Inflammatory macrophage treated with lipopolysaccharide for 4 hours (primary cell): ENCODE results near the gene APOLD1.
"Not testable (repeated sequence)": the region's sequence is repeated elsewhere in the genome, so short reads cannot be mapped to it uniquely, and the experiment has no call there.

Source experiments
- DNase-seq: peaks from one replicate; pipeline ENCODE4 v3.0.0-alpha.2; 2020

APOLD1 gene

GRCh38 chr12:12810553-12811021 lies 25.1 kb downstream of the APOLD1 start:
- DNase-seq = no peak

DNA sequence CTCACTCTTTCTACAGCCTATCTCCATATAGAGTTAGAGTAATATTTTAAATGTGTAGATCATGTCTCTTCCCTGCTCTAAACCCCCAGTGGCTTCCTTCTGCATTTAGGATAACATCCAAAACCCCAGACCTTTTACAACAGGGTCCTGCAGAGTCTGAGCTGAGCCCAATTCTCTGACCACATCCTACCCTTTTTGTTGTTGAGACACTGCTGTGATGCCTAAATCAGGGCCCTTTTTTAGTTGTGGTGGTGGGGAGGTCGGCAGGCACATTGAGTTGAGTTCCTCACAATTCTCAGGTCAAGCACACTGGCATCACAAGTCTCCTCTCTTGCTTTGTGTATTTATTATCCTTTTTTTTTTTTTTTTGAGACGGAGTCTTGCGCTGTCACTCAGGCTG lies 25.9 kb downstream of the APOLD1 start:
- no peak for DNase-seq

DNA sequence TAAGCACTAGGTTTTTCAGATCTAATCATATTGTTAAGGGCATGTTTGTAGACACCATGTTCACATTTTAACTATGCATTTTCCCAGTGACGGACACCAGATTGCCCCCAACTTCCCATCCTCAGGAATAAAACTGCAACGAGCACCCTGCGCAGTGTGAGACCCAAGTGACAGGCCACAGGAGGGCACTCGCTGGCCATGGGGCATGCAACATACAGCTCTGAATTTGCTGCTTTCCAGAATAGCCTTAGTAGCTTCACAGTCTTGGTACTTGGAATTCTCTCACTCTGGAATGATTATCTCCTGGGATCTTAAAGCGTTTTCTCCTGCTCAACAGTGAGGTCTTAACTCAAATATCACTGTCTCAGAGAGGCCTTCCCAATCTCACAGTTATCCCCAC lies 26.7 kb downstream of the APOLD1 start:
- DNase-seq = no peak

DNA sequence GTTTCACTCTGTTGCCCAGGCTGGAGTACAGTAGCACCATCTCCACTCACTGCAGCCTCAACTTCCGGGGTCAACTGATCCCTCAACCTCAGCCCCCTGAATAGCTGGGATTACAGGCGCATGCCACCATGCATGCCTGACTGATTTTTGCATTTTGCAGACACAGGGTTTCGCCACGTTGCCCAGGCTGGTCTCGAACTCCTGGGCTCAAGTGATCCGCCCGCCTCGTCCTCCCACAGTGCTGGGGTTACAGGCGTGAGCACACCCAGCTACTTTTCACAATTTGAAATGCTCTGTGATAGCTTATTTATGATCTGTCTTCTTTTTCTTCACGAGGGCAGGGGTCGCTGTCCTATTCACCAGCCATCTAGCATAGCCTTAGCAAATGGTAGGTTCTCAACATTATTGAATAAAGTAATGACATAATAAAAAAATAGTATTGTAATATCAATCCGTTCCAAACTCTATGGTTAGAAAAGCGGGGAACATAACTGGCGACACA lies 27.2 kb downstream of the APOLD1 start:
- DNase-seq = no peak

- peak; percentile 94 for DNase-seq
Observed at GRCh38 chr12:12813120-12814101, 28.0 kb downstream of the APOLD1 start, which contains the start of gene DDX47. DDX47 (plus strand) TSS chr12:12813346; CDS start chr12:12813368, 22 bp downstream.

- DNase-seq = peak; percentile 94
Observed at GRCh38 chr12:12817616-12818015, 32.2 kb downstream of the APOLD1 start.

GRCh38 chr12:12818701-12819100 lies 33.2 kb downstream of the APOLD1 start:
- DNase-seq = peak; percentile 48

GRCh38 chr12:12819221-12819620 lies 33.8 kb downstream of the APOLD1 start:
- DNase-seq = no peak

GRCh38 chr12:12819752-12820311 lies 34.4 kb downstream of the APOLD1 start:
- DNase-seq = no peak

GRCh38 chr12:12820376-12820775 lies 34.9 kb downstream of the APOLD1 start:
- not testable (repeated sequence) for DNase-seq

GRCh38 chr12:12821975-12822374 lies 36.5 kb downstream of the APOLD1 start:
- peak; percentile 35 for DNase-seq

DNA sequence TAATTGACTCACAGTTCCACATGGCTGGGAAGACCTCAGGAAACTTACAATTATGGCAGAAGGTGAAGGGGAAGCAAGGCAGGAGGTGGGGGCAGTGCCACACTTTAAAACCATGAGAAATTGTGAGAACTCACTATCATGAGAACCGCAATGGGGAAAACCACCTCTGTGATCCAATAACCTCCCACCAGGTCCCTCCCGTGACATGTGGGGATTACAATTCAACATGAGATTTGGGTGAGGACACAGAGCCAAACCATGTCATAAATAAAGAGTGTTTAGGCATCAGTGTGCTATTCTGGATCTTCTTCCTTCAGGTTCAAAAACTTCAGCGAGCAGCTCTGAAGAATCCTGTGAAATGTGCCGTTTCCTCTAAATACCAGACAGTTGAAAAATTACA lies 37.4 kb downstream of the APOLD1 start:
- DNase-seq = no peak

- DNase-seq = no peak
Observed at GRCh38 chr12:12823300-12823699, 37.8 kb downstream of the APOLD1 start.

GRCh38 chr12:12823811-12824210 lies 38.4 kb downstream of the APOLD1 start:
- no peak for DNase-seq

GRCh38 chr12:12835378-12836146 lies 50.1 kb downstream of the APOLD1 start:
- DNase-seq = no peak

GRCh38 chr12:12836571-12836970 lies 51.1 kb downstream of the APOLD1 start:
- DNase-seq = no peak

GRCh38 chr12:12837025-12837812 lies 51.8 kb downstream of the APOLD1 start:
- peak; percentile 19 for DNase-seq

- no peak for DNase-seq
Observed at GRCh38 chr12:12837813-12838153, 52.3 kb downstream of the APOLD1 start.

GRCh38 chr12:12839003-12839395 lies 53.5 kb downstream of the APOLD1 start:
- DNase-seq = no peak

GRCh38 chr12:12839439-12839838 lies 54.0 kb downstream of the APOLD1 start:
- DNase-seq = not testable (repeated sequence)

DNA sequence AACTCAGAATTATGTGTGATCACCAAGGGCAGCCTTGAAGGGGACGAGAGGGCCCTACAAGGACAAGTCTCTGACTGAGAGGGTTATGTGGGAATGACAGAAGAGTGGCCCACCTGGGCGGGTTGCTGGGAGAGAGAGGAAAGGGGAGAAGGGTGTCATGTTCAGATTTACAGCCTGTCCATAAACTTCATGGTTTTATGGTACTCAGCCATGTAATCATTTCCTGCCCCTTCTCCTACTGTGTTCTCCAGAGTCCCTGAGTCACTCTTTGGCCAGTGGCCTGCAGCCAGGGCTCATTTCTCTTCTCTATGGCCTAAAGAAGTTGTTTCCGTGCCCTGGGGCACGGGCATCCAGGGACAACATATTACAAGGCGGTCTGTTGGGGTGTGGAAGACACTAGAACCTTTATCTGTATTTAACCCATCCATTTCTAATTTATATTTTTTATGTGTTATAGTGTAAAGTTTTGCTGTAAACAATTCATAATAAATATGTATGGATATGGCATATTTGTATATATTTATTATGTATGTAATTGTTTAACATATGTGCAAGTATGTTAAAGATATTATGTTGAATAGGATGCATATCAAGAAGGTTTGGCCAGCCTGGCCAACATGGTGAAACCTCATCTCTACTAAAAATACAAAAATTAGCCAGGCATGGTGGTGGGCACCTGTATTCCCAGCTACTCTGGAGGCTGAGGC lies 54.6 kb downstream of the APOLD1 start:
- DNase-seq = no peak

DNA sequence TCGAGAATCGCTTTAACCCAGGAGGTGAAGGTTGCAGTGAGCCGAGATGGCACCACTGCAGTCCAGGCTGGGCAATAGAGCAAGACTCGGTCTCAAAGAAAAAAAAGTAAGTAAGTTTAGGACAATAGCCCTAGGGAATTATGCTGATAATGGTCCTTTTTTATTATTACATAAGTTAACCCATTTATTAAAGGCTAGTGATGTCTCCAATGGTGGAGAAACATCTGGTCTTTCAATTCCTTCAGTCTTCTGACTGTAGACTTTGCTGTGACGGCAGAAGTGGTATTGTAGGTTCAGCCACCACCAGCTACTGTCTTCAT lies 55.1 kb downstream of the APOLD1 start:
- no peak for DNase-seq
